Spinal cord (tissue), 10 donors: ENCODE measurements around the gene MGP. TPM values are rescaled to one million over a fixed set of nuclear protein-coding genes. Genes with fewer than 3 reads are reported as not detected.

Experiments
- DNase-seq, 6 donors: peaks; one replicate each; pipeline versions ENCODE4 v3.0.0 to v3.0.0-alpha.2; 2013 to 2015; ENCODE audit warnings: low spot score in 6 of 6, low read depth in 4 of 6
- H3K27ac ChIP-seq: one replicate; pipeline ENCODE4 v1.5.1; 2013; ENCODE audit warnings: low read depth, low read length, control low read depth
- H3K27me3 ChIP-seq: one replicate; pipeline ENCODE4 v1.6.1; 2013; ENCODE audit warnings: low read length; ENCODE audit not compliant: control insufficient read depth, insufficient read depth
- H3K36me3 ChIP-seq: one replicate; pipeline ENCODE4 v1.6.1; 2013; ENCODE audit warnings: low read length; ENCODE audit not compliant: control insufficient read depth, insufficient read depth
- H3K4me1 ChIP-seq: one replicate; pipeline ENCODE4 v1.6.1; 2013; ENCODE audit warnings: low read length; ENCODE audit not compliant: control insufficient read depth, insufficient read depth
- H3K4me3 ChIP-seq: one replicate; pipeline ENCODE4 v1.5.1; 2013; ENCODE audit warnings: low read depth, low read length, control low read depth
- H3K9me3 ChIP-seq: one replicate; pipeline ENCODE4 v1.6.1; 2013; ENCODE audit warnings: low read length; ENCODE audit not compliant: control insufficient read depth, insufficient read depth
- WGBS: methylation state at CpG from one replicate; pipeline ENCODE4 v1.1.5; 2013; ENCODE audit warnings: missing lambda C conversion rate; ENCODE audit not compliant: insufficient coverage; 5-methylcytosine and 5-hydroxymethylcytosine counted together
- polyA plus RNA-seq, 2 donors: library from polyadenylated mRNA; unstranded; fragments of 120-200 nt; gene quantifications; one replicate each; pipeline ENCODE4 v1.2.1, GENCODE V29; 2013; ENCODE audit not compliant: insufficient read length in 2 of 2
- total RNA-seq, 2 donors: library from RNA; depleted of rRNA in 1 of 2; stranded (reverse); fragments of 120-200 nt in 1 of 2; fragments of >200 nt in 1 of 2; gene quantifications; one replicate each; pipeline versions ENCODE4 v1.2.3 to v1.2.4, GENCODE V29; 2013 to 2014
- donor health status: healthy.

MGP gene
- total and polyA plus RNA-seq, 4 donors: 28.7 to 326 (median 199) TPM

DNA sequence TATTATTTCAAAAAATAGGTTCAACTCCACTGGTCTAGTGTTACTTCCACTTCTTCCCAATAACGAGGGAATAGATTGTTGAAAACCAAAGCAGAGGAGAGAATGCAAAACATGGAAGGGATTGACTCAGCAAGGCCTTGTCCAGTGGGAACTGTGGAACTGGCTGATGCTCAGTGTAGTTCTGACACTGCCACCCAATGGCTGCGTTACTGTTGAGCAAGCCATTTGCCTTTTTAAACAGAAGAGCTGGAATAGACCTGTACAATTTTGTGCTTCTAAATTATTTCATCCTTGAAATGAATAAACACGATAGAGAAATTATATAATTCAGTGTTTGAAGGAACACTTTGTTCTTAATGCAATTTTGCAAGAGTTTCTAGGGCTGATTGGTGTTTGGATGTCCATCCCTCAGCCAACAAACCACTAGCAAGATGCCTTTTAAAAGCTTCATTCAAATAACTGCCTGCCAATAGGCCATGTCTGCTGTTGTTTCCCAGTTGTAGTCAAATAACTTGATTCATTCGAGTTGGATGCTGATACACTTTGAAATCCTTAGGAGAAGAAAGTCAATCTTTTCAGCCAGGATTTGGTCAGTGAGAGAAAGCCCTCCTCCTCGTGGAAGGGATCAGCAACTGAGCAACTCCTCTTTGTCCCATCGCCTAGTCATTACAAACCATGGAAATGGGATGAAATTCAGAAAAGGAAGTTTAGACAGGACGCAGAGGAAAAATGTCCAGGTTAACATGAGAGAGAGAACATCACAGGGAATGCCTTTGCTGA is 7.3 kb upstream of the MGP start:
- Histone ChIP-seq H3K4me3 (no peak overlapping the region), H3K27me3 (no peaks in the 10 kb centered on the region), H3K36me3 (no peaks in the 10 kb centered on the region), H3K27ac (peak overlapping the region; percentile 26), H3K4me1 (no peaks in the 10 kb centered on the region), H3K9me3 (no peaks in the 10 kb centered on the region)
- no peak for DNase-seq
- 56% methylated on average over 3 of the region's 7 CpGs for WGBS

DNA sequence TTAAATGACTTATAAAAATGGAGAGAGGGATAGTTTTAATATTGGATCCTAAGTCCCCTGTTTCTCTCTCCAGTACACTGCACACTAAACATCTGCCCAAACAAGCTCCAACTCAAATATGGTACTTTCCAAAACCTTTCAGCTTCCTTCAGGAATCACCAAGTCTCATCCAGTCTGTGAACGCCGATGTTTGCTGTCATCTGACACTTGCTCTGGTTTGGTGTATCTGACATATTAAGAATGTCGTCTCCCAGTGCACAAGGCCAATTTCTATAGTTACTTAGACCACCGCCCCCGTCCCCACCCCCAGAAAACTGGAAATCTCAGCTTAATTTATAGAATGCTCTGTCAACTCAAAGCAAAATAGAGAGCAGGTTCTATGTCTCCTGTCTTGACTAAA is 5.0 kb upstream of the MGP start:
- 100% methylated on average over 1 of the region's 5 CpGs for WGBS
- H3K36me3 ChIP-seq: no peaks in the 10 kb centered on the region
- no peaks in the 10 kb centered on the region for H3K27me3 ChIP-seq
- H3K27ac ChIP-seq: no peak overlapping the region
- H3K4me3 ChIP-seq: no peak overlapping the region
- H3K9me3 ChIP-seq: no peaks in the 10 kb centered on the region
- H3K4me1 ChIP-seq: no peaks in the 10 kb centered on the region
- no peak for DNase-seq

DNA sequence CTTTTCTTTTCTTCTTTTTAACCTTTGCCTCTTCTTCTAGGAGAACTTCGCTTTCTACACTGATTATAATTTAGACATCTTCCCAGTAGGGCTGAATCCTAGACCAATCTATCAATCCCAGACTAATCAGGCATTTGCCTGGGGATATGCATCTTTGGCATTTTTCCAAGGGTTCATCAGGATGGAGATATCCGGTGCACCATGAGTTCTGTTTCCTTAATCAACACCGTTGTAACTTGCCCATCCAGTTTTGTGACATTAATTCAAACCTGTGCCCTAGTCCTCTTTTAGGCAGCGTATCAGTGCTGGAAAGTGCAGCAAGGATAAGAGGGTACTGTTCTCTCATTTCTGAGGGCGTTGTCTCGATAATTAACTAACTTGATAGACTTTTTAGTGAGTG is 617 bp upstream of the MGP start:
- no peak for DNase-seq
- Histone ChIP-seq H3K27ac (peak overlapping the region; percentile 79), H3K4me3 (no peak overlapping the region), H3K27me3 (no peaks in the 10 kb centered on the region), H3K36me3 (no peaks in the 10 kb centered on the region), H3K9me3 (no peaks in the 10 kb centered on the region), H3K4me1 (no peaks in the 10 kb centered on the region)
- WGBS: 90% methylated on average over 3 of the region's 6 CpGs

DNA sequence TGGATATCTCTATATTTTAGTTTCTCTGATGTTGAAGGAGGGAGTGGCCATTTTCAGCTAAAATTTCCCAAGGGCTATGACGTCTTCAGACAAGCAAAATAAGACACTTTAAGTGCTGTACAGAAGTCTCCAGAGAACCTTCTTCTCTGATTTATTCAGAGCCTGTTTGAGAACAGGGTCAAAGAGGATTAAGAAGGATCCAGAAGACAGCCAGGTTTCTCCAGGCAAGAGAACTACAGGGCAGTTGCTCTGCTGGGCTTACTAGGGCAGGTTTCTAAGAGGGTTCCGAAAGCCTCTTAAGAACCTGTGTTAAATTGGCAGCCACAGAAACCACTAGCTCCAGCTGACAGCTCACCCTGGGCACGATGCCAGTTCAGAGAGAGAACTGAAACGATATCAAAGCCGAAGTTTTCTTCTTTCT is 1.2 kb downstream of the MGP start:
- Histone ChIP-seq H3K4me3 (peak overlapping the region; percentile 37), H3K27ac (peak overlapping the region; percentile 79)

DNA sequence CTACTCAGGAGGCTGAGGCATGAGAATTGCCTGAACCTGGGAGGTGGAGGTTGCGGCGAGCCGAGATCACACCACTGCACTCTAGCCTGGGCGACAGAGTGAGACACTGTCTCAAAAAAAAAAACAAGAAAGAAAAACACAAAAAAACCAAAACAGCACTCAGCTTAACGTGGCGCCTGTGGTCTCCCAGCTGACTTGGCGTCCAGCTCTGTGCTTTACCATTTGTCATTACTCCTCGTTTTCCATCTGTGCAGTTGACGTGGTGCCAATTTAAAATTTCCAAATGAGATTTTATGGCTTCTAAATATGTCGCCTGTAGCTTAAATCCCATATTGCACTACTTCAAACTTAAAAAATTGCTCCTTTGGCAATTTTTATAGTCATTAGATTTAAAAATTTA is 2.0 kb downstream of the MGP start:
- Histone ChIP-seq H3K27ac (peak overlapping the region; percentile 79), H3K36me3 (no peaks in the 10 kb centered on the region), H3K4me1 (no peaks in the 10 kb centered on the region), H3K4me3 (no peak overlapping the region), H3K9me3 (no peaks in the 10 kb centered on the region), H3K27me3 (no peaks in the 10 kb centered on the region)
- peak in 2 of 6 donors; percentile 82 to 96 for DNase-seq
- WGBS: 84% methylated on average over 8 of the region's 10 CpGs

More for the DNA sequence above, 1.2 kb downstream of the MGP start:
- no peaks in the 10 kb centered on the region for H3K4me1 ChIP-seq
- H3K27me3 ChIP-seq: no peaks in the 10 kb centered on the region
- no peaks in the 10 kb centered on the region for H3K36me3 ChIP-seq
- 28% methylated on average over 4 of the region's 5 CpGs for WGBS
- no peaks in the 10 kb centered on the region for H3K9me3 ChIP-seq
- peak in 3 of 6 donors; percentile 40 to 90 (median 84) for DNase-seq

DNA sequence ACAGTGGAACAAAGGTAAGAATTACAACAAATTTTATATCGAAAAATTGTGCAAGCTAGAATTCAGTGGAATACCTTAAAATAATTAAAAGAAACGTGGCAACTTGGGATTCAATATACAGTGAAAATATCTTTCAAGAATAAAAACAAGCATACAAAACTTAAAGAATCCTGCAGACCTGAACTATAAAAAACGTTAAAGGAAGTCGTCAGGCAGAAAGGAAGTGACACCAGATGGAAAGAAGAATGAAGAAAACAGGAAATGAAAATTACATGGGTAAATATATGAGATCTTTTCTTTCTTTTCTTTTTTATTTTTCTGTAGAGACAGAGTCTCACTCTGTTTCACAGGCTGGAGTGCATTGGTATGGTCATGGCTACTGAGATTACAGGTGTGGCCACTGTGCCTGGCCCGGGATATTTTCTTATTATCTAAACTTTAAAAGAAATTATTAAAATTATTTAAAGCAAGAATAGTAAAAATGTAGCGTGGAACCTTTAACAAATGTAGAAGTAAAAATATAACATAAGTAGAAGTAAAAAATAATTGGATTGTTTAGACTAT is 4.7 kb downstream of the MGP start:
- WGBS: no CpG with 5 or more reads among the region's 6 CpGs
- no peak for DNase-seq
- H3K36me3 ChIP-seq: no peaks in the 10 kb centered on the region
- H3K4me3 ChIP-seq: no peak overlapping the region
- no peaks in the 10 kb centered on the region for H3K27me3 ChIP-seq
- H3K4me1 ChIP-seq: no peaks in the 10 kb centered on the region
- no peak overlapping the region for H3K27ac ChIP-seq
- no peaks in the 10 kb centered on the region for H3K9me3 ChIP-seq

DNA sequence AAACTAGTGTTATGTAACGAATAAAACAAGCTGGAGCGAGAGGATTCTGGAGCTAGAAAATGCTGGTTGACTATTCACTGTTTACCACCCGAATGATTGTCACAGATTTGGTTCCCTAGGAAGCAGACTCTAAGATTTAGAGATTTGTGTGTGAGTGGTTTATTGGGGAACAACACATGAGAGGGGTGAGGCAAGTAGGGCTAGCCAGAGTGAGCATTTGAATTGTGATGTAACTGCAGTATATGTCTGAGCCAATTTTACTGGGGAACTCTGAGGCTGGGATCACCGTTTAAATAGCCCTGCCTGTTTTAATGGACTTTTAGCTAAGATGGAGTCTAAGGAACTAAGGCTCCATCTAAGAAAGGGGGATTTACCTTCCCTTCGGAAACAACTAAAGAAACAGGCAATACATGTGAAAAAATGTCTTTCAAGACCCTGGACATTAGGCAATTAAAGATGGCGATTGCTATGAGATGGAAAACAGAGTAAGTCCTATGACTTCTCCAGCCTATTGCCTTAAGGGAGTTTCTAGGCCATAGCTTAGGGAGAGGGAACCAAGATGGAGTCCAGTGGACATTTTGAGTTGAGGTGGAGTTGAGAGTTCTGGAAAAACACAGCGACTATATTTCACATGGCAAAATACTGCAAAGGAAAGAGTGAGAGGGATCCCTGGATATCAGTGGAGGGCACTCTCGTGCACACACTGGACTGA is 6.3 kb downstream of the MGP start:
- DNase-seq: no peak
- Histone ChIP-seq H3K4me1 (no peaks in the 10 kb centered on the region), H3K27me3 (no peaks in the 10 kb centered on the region), H3K36me3 (no peaks in the 10 kb centered on the region), H3K9me3 (no peaks in the 10 kb centered on the region), H3K4me3 (no peak overlapping the region), H3K27ac (no peak overlapping the region)
- WGBS: 75% methylated on average over 7 of the region's 8 CpGs

DNA sequence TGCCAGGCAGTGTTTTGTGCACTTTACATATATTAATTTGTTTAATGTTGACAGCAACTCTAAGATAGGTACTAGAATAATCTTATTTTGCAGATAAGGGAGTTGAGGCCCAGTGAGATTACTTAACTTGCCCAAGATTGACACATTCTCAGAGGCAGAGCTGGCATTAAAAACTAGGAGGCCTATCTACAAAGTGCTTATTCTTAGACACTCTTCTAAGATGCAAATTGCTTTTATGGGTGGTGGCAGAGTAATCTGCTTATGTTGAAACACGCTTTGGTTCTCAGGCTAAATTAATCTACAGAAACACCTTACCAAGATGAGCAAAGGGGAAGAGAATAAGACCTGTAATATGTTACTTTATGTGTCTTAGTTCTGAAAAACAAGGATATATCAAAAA is 7.2 kb downstream of the MGP start:
- no CpG with 5 or more reads among the region's 1 CpG for WGBS
- no peak overlapping the region for H3K27ac ChIP-seq
- H3K9me3 ChIP-seq: no peaks in the 10 kb centered on the region

DNA sequence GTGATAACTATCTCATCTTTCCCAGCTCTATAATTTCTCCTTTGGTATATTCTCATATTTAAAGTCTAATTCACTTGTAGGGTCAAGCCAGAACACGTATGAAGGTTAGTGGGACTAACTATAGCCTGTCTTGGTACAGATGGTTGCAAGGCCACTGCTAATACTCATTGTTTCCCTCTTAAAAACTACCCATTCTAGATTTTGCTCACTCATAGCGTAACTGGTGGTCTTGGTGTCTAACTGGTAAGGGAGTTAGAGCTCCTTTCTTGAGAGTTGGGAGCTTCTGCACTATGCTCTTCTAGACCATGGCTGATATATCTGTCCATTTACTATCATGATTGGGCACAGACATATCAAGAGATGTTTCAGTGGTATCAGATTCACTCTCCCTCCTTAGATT is 8.8 kb downstream of the MGP start:
- DNase-seq: no peak
- Histone ChIP-seq H3K4me3 (no peak overlapping the region), H3K9me3 (no peaks in the 10 kb centered on the region), H3K27ac (no peak overlapping the region), H3K36me3 (no peaks in the 10 kb centered on the region), H3K27me3 (no peaks in the 10 kb centered on the region), H3K4me1 (no peaks in the 10 kb centered on the region)
- WGBS: no CpG with 5 or more reads among the region's 2 CpGs

More for the DNA sequence above, 7.2 kb downstream of the MGP start:
- no peaks in the 10 kb centered on the region for H3K4me1 ChIP-seq
- H3K27me3 ChIP-seq: no peaks in the 10 kb centered on the region
- no peak overlapping the region for H3K4me3 ChIP-seq
- DNase-seq: no peak
- no peaks in the 10 kb centered on the region for H3K36me3 ChIP-seq
